Small intestine (tissue), 7 donors: ENCODE measurements around the gene GYPB. TPM values are rescaled to one million over a fixed set of nuclear protein-coding genes. Genes with fewer than 3 reads are reported as not detected.
"Not testable (repeated sequence)": the region's sequence is repeated elsewhere in the genome, so short reads cannot be mapped to it uniquely, and the experiment has no call there.

Experiments
- DNase-seq, 2 donors: peaks; one replicate each; pipeline versions ENCODE4 v3.0.0 to v3.0.0-alpha.2; 2013
- FAIRE-seq: peaks from 2 replicates; lab custom pipeline; 2012; peaks lifted over from hg19 to GRCh38; lab: Jason Lieb, UNC
- H3K27ac ChIP-seq, 3 donors: one replicate each; pipeline ENCODE4 v1.5.1; 2013; ENCODE audit warnings: low read length in 2 of 3, mild to moderate bottlenecking in 2 of 3, control low read depth in 1 of 3, inconsistent platforms in 1 of 3, low read depth in 1 of 3, moderate library complexity in 1 of 3
- H3K27me3 ChIP-seq, 3 donors: one replicate each; pipeline ENCODE4 v1.6.1; 2013; ENCODE audit warnings: low read length in 3 of 3, inconsistent platforms in 1 of 3; ENCODE audit not compliant: control insufficient read depth in 3 of 3, insufficient read depth in 3 of 3
- H3K36me3 ChIP-seq, 3 donors: one replicate each; pipeline ENCODE4 v1.6.1; 2013; ENCODE audit warnings: low read length in 3 of 3, inconsistent platforms in 1 of 3, low read depth in 1 of 3, mild to moderate bottlenecking in 1 of 3, moderate library complexity in 1 of 3; ENCODE audit not compliant: control insufficient read depth in 3 of 3, insufficient read depth in 2 of 3
- H3K4me1 ChIP-seq, 3 donors: one replicate each; pipeline ENCODE4 v1.6.1; 2013; ENCODE audit warnings: low read length in 2 of 3, inconsistent platforms in 1 of 3, low read depth in 1 of 3, mild to moderate bottlenecking in 1 of 3, moderate library complexity in 1 of 3; ENCODE audit not compliant: control insufficient read depth in 3 of 3, insufficient read depth in 2 of 3
- H3K4me3 ChIP-seq, 3 donors: one replicate each; pipeline ENCODE4 v1.5.1; 2013; ENCODE audit warnings: low read length in 3 of 3, control low read depth in 1 of 3, inconsistent platforms in 1 of 3, low read depth in 1 of 3, mild to moderate bottlenecking in 1 of 3, moderate library complexity in 1 of 3
- H3K9me3 ChIP-seq, 2 donors: one replicate each; pipeline ENCODE4 v1.6.1; 2013; ENCODE audit warnings: low read depth in 1 of 2, low read length in 1 of 2; ENCODE audit not compliant: control insufficient read depth in 2 of 2, insufficient read depth in 1 of 2
- WGBS, 3 donors: extraction: QIAGEN DNeasy Blood & Tissue Kit; methylation state at CpG; one replicate each; pipeline ENCODE4 v1.1.7; 2013; 5-methylcytosine and 5-hydroxymethylcytosine counted together
- polyA plus RNA-seq, 4 donors: library from polyadenylated mRNA; stranded (reverse) in 3 of 4; unstranded in 1 of 4; fragments of 200-250 nt in 3 of 4; fragments of 120-200 nt in 1 of 4; gene quantifications; one replicate each; pipeline versions ENCODE4 v1.2.1 to v1.2.3, GENCODE V29; 2013
- donor health status: healthy with polysubstance abuse.
- donor health status: control.
- donor health status: control.
- donor health status: Bipolar disorder and iron deficiency.
- donor health status: healthy.

GYPB gene
- polyA plus RNA-seq, 4 donors: 0.68 TPM; not detected in 3

DNA sequence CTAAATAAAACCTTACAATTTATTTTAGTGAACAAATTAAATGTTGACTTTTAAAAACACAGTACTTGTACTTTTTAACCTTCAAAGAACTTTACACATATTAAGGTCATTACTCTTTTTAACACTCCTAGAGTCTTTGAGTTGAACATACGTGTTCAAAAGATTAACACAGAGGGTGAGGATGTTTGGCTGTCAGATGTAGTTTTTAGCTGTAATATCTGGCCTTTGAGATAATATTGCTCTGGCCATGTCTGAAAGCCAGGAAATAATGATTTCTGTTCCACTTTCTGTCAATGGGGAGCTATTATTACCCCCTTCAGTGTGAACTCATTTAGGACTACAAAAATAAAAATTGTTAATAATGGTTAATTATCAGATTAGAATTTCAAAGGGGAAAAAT lies 71.7 kb downstream of the GYPB start:
- FAIRE-seq, DNase-seq: not testable (repeated sequence)
- 56 to 71% (median 64%) methylated on average over 1 of the region's 1 CpG for WGBS, 3 donors

More for the DNA sequence above, 71.7 kb downstream of the GYPB start:
- not testable (repeated sequence) for H3K27ac ChIP-seq, H3K4me1 ChIP-seq, H3K4me3 ChIP-seq, H3K9me3 ChIP-seq, H3K36me3 ChIP-seq, H3K27me3 ChIP-seq

Other genes with a start within 250 kb of the GYPB start
- gene GYPE, start 113.8 kb downstream of the GYPB start, polyA plus RNA-seq: under 1 TPM in 2 of 4 donors, not detected in 2; 0.27 TPM
- gene GYPA, start 121.3 kb upstream of the GYPB start, polyA plus RNA-seq: under 1 TPM in 1 of 4 donors, not detected in 3; 0.40 TPM